Mucosa of descending colon (tissue), 3 donors: ENCODE data around the gene SDR42E2. TPM values are rescaled to one million over a fixed set of nuclear protein-coding genes. Genes with fewer than 3 reads are reported as not detected.

ENCODE experiments used
- ATAC-seq: fragments of 200-7000 bp; cut with Tn5 transposase; one replicate; pipeline ENCODE4 v1.9.1; 2020; ENCODE audit warnings: mild to moderate bottlenecking, moderate library complexity
- DNase-seq, 3 donors: peaks; one replicate each; pipeline ENCODE4 v3.0.0-alpha.2; 2020
- H3K36me3 ChIP-seq: fragments of 200-600 bp; one replicate; pipeline ENCODE4 v1.8.0; 2021; ENCODE audit warnings: low read depth, mild to moderate bottlenecking
- H3K4me1 ChIP-seq: fragments of 200-600 bp; one replicate; pipeline ENCODE4 v1.8.0; 2021; ENCODE audit warnings: low read depth, mild to moderate bottlenecking
- H3K4me3 ChIP-seq: fragments of 200-600 bp; one replicate; pipeline ENCODE4 v1.8.0; 2021; ENCODE audit warnings: mild to moderate bottlenecking
- H3K9me3 ChIP-seq: fragments of 200-600 bp; one replicate; pipeline ENCODE4 v1.8.0; 2021; ENCODE audit warnings: mild to moderate bottlenecking
- CTCF ChIP-seq: fragments of 200-600 bp; IDR thresholded peaks from one replicate; pipeline ENCODE4 v1.8.0; 2022; ENCODE audit warnings: antibody characterized with exemption, mild to moderate bottlenecking
- intact Hi-C, 2 donors: fragments of 100-400 bp; cut with DNase I in 1 of 2; cut with micrococcal nuclease in 1 of 2; formaldehyde crosslinking; loops; one replicate each; pipeline versions ENCODE4 v1.11.0 to v1.11.1; 2022; cut with DNase I, micrococcal nuclease
- total RNA-seq, 3 donors: library from RNA; stranded (reverse); fragmentation: NEBNext Ultra II Directional in 2 of 3; extraction: Animal tissue kit (Norgen Biotek cat#: 25700) in 2 of 3; gene quantifications; one replicate each; pipeline versions ENCODE4 v1.2.1 to v1.2.4, GENCODE V29; 2021 to 2023
- donor health status: DM: no; HTN: no; CAD: no; lungs with moderate emphysema.
- donor health status: DM: no; HTN: no; CAD: no.
- donor health status: DM: no; HTN: yes; CAD: no.

Gene SDR42E2
- total RNA-seq, 3 donors from 2014 or later: not detected

GRCh38 chr16:22240023-22240710 lies 77.9 kb downstream of the SDR42E2 start:
- H3K36me3 ChIP-seq: no peaks in the 10 kb centered on the region
- peaks cover 29% of the 10 kb centered on the region for H3K4me1 ChIP-seq
- ATAC-seq (no peak), DNase-seq (no peak)
- H3K4me3 ChIP-seq: no peak overlapping the region
- H3K9me3 ChIP-seq: no peaks in the 10 kb centered on the region
- no peak for TF ChIP-seq CTCF
- intact Hi-C loops: no loop called here

Other genes with a start within 250 kb of the SDR42E2 start
- gene UQCRC2, start 209.1 kb upstream of the SDR42E2 start, total RNA-seq: 100 to 1,000 TPM; 349 to 569 (median 470) TPM
- not detected for gene PDZD9, start 161.4 kb upstream of the SDR42E2 start, total RNA-seq
- 10 to 100 TPM in 2 of 3 donors, 1 to 10 TPM in 1; 8.6 to 11.4 (median 11.4) TPM for gene MOSMO, start 154.4 kb upstream of the SDR42E2 start, total RNA-seq
- under 1 TPM in 2 of 3 donors, not detected in 1; 0.44 to 0.46 TPM for gene VWA3A, start 70.0 kb upstream of the SDR42E2 start, total RNA-seq
- 10 to 100 TPM; 38.6 to 60.8 (median 39.7) TPM for gene EEF2K, start 43.8 kb downstream of the SDR42E2 start, total RNA-seq
- 10 to 100 TPM; 37.7 to 54.5 (median 49.5) TPM for gene POLR3E, start 134.9 kb downstream of the SDR42E2 start, total RNA-seq
- gene CDR2, start 212.1 kb downstream of the SDR42E2 start, total RNA-seq: 10 to 100 TPM; 23.8 to 30.4 (median 26.3) TPM